HepG2 (cell line): ENCODE measurements around the gene PLEKHN1. TPM values are rescaled to one million over a fixed set of nuclear protein-coding genes. Genes with fewer than 3 reads are reported as not detected.

Experiments
- ARHGAP35 ChIP-seq: sonication (generic); formaldehyde crosslinking; IDR thresholded peaks from 2 replicates; pipeline ENCODE4 v1.9.0; 2022; ENCODE audit warnings: mild to moderate bottlenecking, inconsistent platforms, moderate library complexity, missing genetic modification reagents, borderline replicate concordance
- ARNT2 ChIP-seq: sonication (generic); formaldehyde crosslinking; IDR thresholded peaks from 2 replicates; pipeline ENCODE4 v1.8.0; 2022; ENCODE audit warnings: mild to moderate bottlenecking, low read depth, missing genetic modification reagents, moderate library complexity
- HOMEZ ChIP-seq: IDR thresholded peaks from 2 replicates; pipeline ENCODE4 v1.6.1; 2016; ENCODE audit warnings: low read depth
- IKZF1 ChIP-seq: fragments of 450-650 bp; IDR thresholded peaks from 2 replicates; pipeline ENCODE4 v1.7.1; 2016
- MLLT10 ChIP-seq: sonication (generic); formaldehyde crosslinking; IDR thresholded peaks from 2 replicates; pipeline ENCODE4 v1.4.0; 2020; ENCODE audit warnings: missing genetic modification reagents
- MXD3 ChIP-seq: IDR thresholded peaks from 2 replicates; pipeline ENCODE4 v1.6.1; 2016; ENCODE audit warnings: mild to moderate bottlenecking, missing biosample characterization, missing genetic modification reagents
- POLR2G ChIP-seq: fragments of 200-400 bp; formaldehyde crosslinking; IDR thresholded peaks from 2 replicates; pipeline ENCODE4 v1.6.1; 2018; ENCODE audit warnings: mild to moderate bottlenecking, low read depth, low read length, moderate library complexity
- SIX4 ChIP-seq: sonication (generic); formaldehyde crosslinking; IDR thresholded peaks from 2 replicates; pipeline ENCODE4 v1.4.0; 2020; ENCODE audit warnings: missing genetic modification reagents
- SNAI1 ChIP-seq: sonication (generic); formaldehyde crosslinking; IDR thresholded peaks from 2 replicates; pipeline ENCODE4 v1.5.0; 2020; ENCODE audit warnings: mild to moderate bottlenecking, missing genetic modification reagents, borderline replicate concordance
- SP140L ChIP-seq: sonication (generic); formaldehyde crosslinking; IDR thresholded peaks from 2 replicates; pipeline ENCODE4 v1.4.0; 2020; ENCODE audit warnings: missing genetic modification reagents, borderline replicate concordance
- TBP ChIP-seq: sonication (generic); formaldehyde crosslinking; IDR thresholded peaks from 2 replicates; pipeline ENCODE4 v1.5.0; 2020; ENCODE audit warnings: missing genetic modification reagents
- TOPORS ChIP-seq: sonication (generic); formaldehyde crosslinking; IDR thresholded peaks from 2 replicates; pipeline ENCODE4 v1.8.0; 2023; ENCODE audit warnings: mild to moderate bottlenecking, missing genetic modification reagents
- XRCC5 ChIP-seq: fragments of 200-400 bp; formaldehyde crosslinking; optimal IDR thresholded peaks from 2 replicates; pipeline ENCODE3; 2017; ENCODE audit warnings: mild to moderate bottlenecking, low read length
- ZBTB4 ChIP-seq: sonication (generic); formaldehyde crosslinking; IDR thresholded peaks from 2 replicates; pipeline ENCODE4 v1.4.0; 2020; ENCODE audit warnings: missing genetic modification reagents, mild to moderate bottlenecking, borderline replicate concordance
- ZBTB49 ChIP-seq: sonication (generic); formaldehyde crosslinking; IDR thresholded peaks from 2 replicates; pipeline ENCODE4 v1.4.0; 2020; ENCODE audit warnings: missing genetic modification reagents, borderline replicate concordance
- ZMYM2 ChIP-seq: sonication (generic); formaldehyde crosslinking; IDR thresholded peaks from 2 replicates; pipeline ENCODE4 v1.8.0; 2022; ENCODE audit warnings: mild to moderate bottlenecking, missing genetic modification reagents
- ZNF34 ChIP-seq: sonication (generic); formaldehyde crosslinking; IDR thresholded peaks from 2 replicates; pipeline ENCODE4 v1.4.0; 2020; ENCODE audit warnings: mild to moderate bottlenecking, missing genetic modification reagents, borderline replicate concordance
- ZNF737 ChIP-seq: sonication (generic); formaldehyde crosslinking; IDR thresholded peaks from 2 replicates; pipeline ENCODE4 v1.5.0; 2020; ENCODE audit warnings: missing genetic modification reagents, mild to moderate bottlenecking, borderline replicate concordance
- ZNF782 ChIP-seq: sonication (generic); formaldehyde crosslinking; IDR thresholded peaks from 2 replicates; pipeline ENCODE4 v1.4.0; 2020; ENCODE audit warnings: missing genetic modification reagents, mild to moderate bottlenecking, borderline replicate concordance
- ZSCAN5A ChIP-seq: sonication (generic); formaldehyde crosslinking; IDR thresholded peaks from 2 replicates; pipeline ENCODE4 v1.8.0; 2022; ENCODE audit warnings: mild to moderate bottlenecking, missing genetic modification reagents, borderline replicate concordance
- polyA plus RNA-seq, 8 experiments: library from polyadenylated mRNA; depleted of rRNA in 3 of 8; stranded (reverse) in 7 of 8; unstranded in 1 of 8; fragments of >200 nt; fragmentation: Illumina TruSeq in 4 of 8; extraction: Trizol in 4 of 8; gene quantifications; 2 replicates each; pipeline versions ENCODE4 v1.2.1 to v1.2.3, GENCODE V29; 2011 to 2016; ENCODE audit warnings: low read depth in 4 of 8, missing spikeins in 1 of 8, mixed read lengths in 1 of 8; ENCODE audit not compliant: insufficient read depth in 1 of 8
- total RNA-seq, 5 experiments: library from RNA; depleted of rRNA; stranded (reverse); fragments of >200 nt; fragmentation: Illumina TruSeq; extraction: Trizol; gene quantifications; 2 replicates each; pipeline ENCODE4 v1.2.3, GENCODE V29; 2016; ENCODE audit warnings: low read depth in 1 of 5

Gene PLEKHN1
- total and polyA plus RNA-seq, 2 of the 13 experiments (the other 11 are each of a cell fraction or from before 2014, with no cell fraction given) = 0.42 to 0.58 TPM

- TF ChIP-seq ZSCAN5A (CRISPR knock-in tag) = no peak
- no peak for TF ChIP-seq SP140L (CRISPR knock-in tag)
- no peak for TF ChIP-seq MLLT10
- TF ChIP-seq HOMEZ (CRISPR knock-in tag) = no peak
- peak; percentile 71 for TF ChIP-seq ARNT2 (CRISPR knock-in tag)
- TF ChIP-seq XRCC5 = no peak
- TF ChIP-seq ZNF737 (CRISPR knock-in tag) = no peak
- TF ChIP-seq POLR2G = no peak
- no peak for TF ChIP-seq ARHGAP35 (CRISPR knock-in tag)
- no peak for TF ChIP-seq TOPORS (CRISPR knock-in tag)
- TF ChIP-seq ZBTB49 = no peak
- 0 out of 2 replicates have a peak, but pooled peaks have one; percentile 37 for TF ChIP-seq ZNF34
- peak; percentile 25; the same call in 1 of the 2 replicates for TF ChIP-seq MXD3 (CRISPR knock-in tag)
- peak; percentile 35; the same call in 1 of the 2 replicates for TF ChIP-seq SNAI1 (CRISPR knock-in tag)
- TF ChIP-seq ZNF782 = no peak
- no peak for TF ChIP-seq SIX4 (CRISPR knock-in tag)
- TF ChIP-seq ZBTB4 (CRISPR knock-in tag) = peak; percentile 53; the same call in 1 of the 2 replicates
- no peak for TF ChIP-seq IKZF1
- TF ChIP-seq ZMYM2 (CRISPR knock-in tag) = 0 out of 2 replicates have a peak, but pooled peaks have one; percentile 17
- no peak for TF ChIP-seq TBP (CRISPR knock-in tag)
These were observed 520 bp downstream of the PLEKHN1 start (continued) for GRCh38 chr1:966704-967300.
